Adipose tissue (tissue), 3 donors: ENCODE data around the gene MCAT. TPM values are rescaled to one million over a fixed set of nuclear protein-coding genes. Genes with fewer than 3 reads are reported as not detected.
"Not testable (repeated sequence)": the region's sequence is repeated elsewhere in the genome, so short reads cannot be mapped to it uniquely, and the experiment has no call there.

Source experiments
- H3K27ac ChIP-seq: one replicate; pipeline ENCODE4 v1.5.1; 2013; ENCODE audit warnings: low read depth, low read length
- whole genome bisulfite sequencing, 3 donors: extraction: QIAGEN DNeasy Blood & Tissue Kit; methylation state at CpG; one replicate each; pipeline ENCODE4 v1.1.7; 2013; 5-methylcytosine and 5-hydroxymethylcytosine counted together
- polyA plus RNA-seq, 3 donors: library from polyadenylated mRNA; stranded (reverse); fragments of 200-250 nt; gene quantifications; one replicate each; pipeline ENCODE4 v1.2.3, GENCODE V29; 2013
- donor health status: healthy with polysubstance abuse.
- donor health status: Bipolar disorder and iron deficiency.
- donor health status: healthy.

MCAT gene
- polyA plus RNA-seq, 3 donors = 9.8 to 19.8 (median 15.3) TPM

- WGBS, 3 donors = 87 to 89% (median 87%) methylated on average over 24 of the region's 24 CpGs
- no peak overlapping the region for H3K27ac ChIP-seq
Measured at GRCh38 chr22:43158778-43159483, 15.7 kb upstream of the MCAT start.

- WGBS, 3 donors = 65 to 82% (median 73%) methylated on average over 8 to 9 of the region's 9 CpGs
Measured at GRCh38 chr22:43157874-43158546, 14.8 kb upstream of the MCAT start.

DNA sequence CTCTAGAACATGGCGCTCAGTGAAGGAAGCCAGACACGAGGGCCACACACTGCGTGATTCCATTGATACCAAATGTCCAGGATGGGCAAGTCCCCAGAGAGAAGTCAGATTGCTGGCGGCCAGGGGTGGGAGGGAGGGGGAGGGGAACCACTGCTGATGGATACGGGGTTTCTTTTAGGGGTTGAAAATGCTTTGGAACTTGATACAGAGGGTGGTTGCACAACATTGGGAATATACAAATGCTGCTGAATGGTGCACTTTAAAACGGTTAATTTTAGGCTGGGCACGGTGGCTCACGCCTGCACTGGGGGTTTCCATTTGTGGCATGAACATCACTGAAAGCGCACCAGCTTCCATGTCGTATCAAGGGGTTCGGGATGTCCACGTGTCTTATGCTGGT, 13.2 kb upstream of the MCAT start:
- no peak overlapping the region for H3K27ac ChIP-seq
- 78 to 90% (median 86%) methylated on average over 11 to 12 of the region's 12 CpGs for WGBS, 3 donors

More at GRCh38 chr22:43157874-43158546, 14.8 kb upstream of the MCAT start:
- no peak overlapping the region for H3K27ac ChIP-seq

DNA sequence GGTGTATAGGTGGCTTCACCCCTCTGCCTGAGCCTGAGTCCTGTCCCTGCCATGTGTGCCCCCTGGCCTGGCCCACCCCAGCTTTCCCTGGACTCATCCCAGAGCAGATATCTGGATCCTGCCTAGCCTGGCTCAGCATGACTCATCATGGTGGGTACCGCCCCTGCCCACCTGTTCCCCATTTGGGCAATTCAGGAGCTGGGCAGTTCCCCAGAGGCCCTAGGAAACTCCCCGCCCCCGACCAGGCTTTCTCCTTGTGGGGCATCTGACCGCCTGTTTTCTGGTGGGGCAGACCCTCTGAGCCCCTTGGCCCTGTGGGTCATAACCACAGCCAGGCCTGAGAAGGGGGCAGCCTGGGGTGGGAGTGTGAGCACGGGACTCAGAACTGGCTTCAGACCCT, 12.6 kb upstream of the MCAT start:
- 69 to 92% (median 88%) methylated on average over 5 of the region's 5 CpGs for WGBS, 3 donors
- no peak overlapping the region for H3K27ac ChIP-seq

- H3K27ac ChIP-seq = no peak overlapping the region
- 60 to 83% (median 71%) methylated on average over 23 to 27 of the region's 27 CpGs for WGBS, 3 donors
Measured at GRCh38 chr22:43154887-43155536, 11.8 kb upstream of the MCAT start.

DNA sequence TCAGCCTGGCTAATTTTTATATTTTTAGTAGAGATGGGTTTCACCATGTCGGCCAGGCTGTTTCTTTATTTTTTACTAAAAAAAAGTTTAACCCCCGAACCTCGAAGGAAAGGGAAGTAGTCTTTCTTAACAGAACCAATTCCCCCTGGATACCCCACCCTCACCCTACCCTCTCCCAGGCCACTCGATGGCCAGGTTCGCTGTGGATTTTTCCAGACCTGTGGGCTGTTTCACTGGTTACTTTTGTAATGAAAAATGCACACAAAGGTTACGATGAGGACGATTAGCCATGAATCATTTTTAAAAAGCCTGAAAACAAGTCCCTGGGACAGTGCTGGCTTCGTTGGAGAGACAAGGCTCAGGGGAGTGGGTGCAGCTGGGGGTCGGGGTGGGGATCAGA, 10.7 kb upstream of the MCAT start:
- no peak overlapping the region for H3K27ac ChIP-seq
- 44 to 75% (median 49%) methylated on average over 9 of the region's 9 CpGs for WGBS, 3 donors

DNA sequence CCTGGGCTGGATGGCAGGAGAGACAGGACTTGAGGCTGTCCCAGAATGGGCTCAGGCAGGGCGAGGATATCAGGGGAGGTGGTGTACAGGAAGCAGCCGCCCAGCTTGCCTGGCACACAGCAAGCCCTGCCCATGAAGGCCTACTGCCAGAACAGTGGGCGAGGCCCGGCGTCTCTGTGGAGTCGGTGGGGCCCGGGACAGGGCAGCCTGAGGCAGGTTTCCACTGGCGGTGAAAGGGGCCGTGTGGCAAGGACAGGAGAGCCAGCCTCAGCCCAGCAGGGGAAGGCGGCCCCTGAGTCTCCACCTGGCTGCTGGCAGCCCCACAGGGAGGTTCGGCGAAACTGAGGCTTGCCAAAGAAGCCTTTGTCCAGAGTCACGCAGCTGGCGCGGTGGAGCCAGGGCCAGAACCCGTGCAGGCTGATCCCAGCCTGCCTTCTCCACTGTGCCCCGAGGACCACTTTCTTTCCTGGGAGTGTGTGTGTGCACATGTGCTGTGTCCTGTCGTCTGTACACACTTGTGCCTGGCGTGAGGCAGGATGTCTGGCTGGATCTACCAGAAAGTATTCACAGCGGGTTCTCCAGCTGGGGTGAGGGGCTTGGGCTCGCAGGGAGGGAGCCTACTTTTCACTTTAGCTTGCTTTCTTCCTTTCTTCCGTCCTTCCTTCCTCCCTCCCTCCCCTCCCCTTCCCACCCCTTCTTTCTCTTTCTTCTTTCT, 9.3 kb upstream of the MCAT start:
- H3K27ac ChIP-seq = peak overlapping the region; percentile 65
- WGBS, 3 donors = 3 to 14% (median 4%) methylated on average over 22 of the region's 22 CpGs

GRCh38 chr22:43152003-43152356, 8.8 kb upstream of the MCAT start:
- peak overlapping the region; percentile 65 for H3K27ac ChIP-seq
- 2 to 28% (median 7%) methylated on average over 18 of the region's 18 CpGs for WGBS, 3 donors

DNA sequence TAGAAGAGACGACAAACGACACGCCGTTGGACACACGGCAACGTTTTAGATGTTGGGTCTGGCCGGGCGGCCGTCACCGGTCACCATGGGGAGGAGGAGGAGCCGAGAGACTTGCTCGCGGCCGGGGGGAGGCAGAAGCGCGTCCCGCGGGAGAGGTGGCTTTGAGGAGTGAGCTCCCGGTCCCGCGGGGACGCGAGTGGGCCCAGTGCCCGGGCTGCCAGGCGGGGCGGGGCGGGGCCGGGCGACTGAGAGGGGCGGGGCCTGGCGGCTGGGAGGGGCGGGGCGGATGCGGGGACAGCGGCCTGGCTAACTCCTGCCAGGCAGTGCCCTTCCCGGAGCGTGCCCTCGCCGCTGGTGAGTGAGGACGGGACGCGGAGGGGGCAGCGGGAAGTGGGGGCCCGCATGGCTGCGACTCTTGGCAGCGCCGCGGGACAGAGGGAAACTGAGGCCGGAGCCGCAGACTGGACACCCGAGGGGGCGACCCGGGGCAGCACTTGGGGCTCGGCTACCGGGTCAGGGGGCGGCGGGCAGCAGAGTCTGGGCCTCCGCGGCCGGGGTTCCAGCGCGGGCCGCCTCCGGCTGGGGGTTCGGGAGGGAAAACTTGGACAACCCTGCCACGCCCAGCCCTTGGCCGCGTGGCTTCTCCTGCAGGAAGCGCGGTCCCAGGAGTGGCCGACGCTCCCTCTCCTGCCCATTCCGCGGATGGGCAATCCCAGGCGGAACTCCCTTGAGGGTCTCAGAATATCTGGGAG, 8.2 kb upstream of the MCAT start, which contains the start of gene TSPO:
TSPO (plus strand) TSS at position 309 of the 752 bp plus-strand sequence. CDS start 7,680 bp downstream, outside the sequence.
- H3K27ac ChIP-seq = peak within 1 kb of the TSS; percentile 65
- 0 to 3% (median 1%) methylated on average over 51 to 75 of the region's 75 CpGs for WGBS, 3 donors

DNA sequence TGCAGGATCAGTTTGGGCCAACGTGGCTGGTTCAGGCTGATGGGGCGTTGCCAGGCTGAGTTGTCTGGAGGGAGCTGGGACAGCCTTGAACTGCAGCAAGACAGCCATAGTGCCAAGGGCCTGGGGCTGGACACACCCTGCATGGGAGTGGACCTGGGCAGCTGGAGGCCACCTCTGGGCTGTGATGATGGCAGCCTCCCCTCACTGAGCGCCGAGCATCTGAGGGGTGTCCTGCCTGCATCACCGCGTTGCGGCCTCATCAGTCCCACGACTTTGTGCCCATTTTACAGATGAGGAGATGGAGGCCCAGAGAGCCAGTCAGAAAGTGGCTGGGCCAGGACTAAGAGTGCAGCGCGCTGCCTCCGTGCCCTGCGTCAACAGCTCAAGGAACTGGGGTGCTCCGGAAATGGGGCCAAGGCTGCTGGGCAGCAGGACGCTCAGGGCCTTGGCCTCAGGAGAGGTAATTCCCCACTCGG, 7.6 kb upstream of the MCAT start:
- WGBS, 3 donors = 68 to 77% (median 72%) methylated on average over 15 of the region's 15 CpGs
- no peak overlapping the region for H3K27ac ChIP-seq

DNA sequence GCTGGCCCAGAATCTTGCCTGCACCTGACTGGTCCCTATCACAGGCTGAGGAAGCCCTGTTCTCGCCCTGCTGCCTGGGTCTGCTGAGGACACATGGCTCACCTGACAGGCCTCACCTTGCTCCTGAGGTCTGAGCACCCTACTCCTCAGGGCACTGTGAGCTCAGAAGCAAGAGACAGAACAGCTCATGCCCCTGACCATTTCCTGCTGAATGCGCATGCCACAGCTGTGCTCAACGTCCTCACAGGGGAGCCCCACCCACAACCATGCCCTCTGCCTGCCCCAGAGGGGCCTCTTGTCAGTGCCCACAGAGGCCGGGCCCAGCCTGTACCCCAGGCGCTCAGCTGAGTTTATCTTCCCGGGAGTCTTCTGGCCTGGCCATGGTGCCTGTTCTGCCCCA, 5.4 kb upstream of the MCAT start:
- no peak overlapping the region for H3K27ac ChIP-seq
- WGBS, 3 donors = 45 to 58% (median 52%) methylated on average over 6 of the region's 6 CpGs

GRCh38 chr22:43147821-43148220, 4.6 kb upstream of the MCAT start:
- no peak overlapping the region for H3K27ac ChIP-seq

DNA sequence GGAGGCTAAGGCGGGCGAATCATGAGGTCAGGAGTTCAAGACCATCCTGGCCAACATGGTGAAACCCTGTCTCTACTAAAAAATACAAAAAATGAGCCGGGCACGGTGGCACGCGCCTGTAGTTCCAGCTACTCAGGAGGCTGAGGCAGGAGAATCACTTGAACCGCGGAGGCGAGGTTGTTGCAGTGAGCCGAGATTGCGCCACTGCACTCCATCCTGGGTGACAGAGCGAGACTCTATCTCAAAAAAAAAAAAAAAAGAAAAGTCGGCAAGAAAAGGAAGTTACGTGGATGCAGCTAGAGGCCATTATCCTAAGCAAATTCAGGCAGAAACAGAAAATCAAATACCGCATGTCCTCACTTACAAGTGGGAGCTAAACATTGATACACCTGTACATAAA, 3.1 kb upstream of the MCAT start:
- 55 to 85% (median 65%) methylated on average over 15 of the region's 15 CpGs for WGBS, 3 donors
- H3K27ac ChIP-seq = not testable (repeated sequence)

More at GRCh38 chr22:43147821-43148220, 4.6 kb upstream of the MCAT start:
- 40 to 67% (median 46%) methylated on average over 8 of the region's 8 CpGs for WGBS, 3 donors

DNA sequence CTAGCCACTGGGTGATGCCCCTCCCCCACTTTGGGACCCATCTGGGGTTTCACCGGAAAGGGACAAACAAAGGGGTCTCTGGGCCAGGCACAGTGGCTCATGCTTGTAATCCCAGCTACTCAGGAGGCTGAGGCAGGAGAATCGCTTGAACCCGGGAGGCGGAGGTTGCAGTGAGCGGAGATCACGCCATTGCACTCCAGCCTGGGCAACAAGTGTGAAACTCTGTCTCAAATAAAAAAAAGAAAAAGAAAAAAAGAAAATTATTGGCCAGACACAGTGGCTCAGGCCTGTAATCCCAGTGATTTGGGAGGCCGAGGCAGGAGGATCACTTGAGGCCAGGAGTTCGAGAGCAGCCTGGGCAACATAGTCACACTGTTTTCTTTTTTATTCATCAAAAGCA, 2.2 kb upstream of the MCAT start:
- not testable (repeated sequence) for H3K27ac ChIP-seq
- 90 to 93% (median 93%) methylated on average over 8 of the region's 8 CpGs for WGBS, 3 donors

- WGBS, 3 donors = 63 to 85% (median 76%) methylated on average over 3 of the region's 3 CpGs
Measured at GRCh38 chr22:43144949-43145348, 1.8 kb upstream of the MCAT start.

DNA sequence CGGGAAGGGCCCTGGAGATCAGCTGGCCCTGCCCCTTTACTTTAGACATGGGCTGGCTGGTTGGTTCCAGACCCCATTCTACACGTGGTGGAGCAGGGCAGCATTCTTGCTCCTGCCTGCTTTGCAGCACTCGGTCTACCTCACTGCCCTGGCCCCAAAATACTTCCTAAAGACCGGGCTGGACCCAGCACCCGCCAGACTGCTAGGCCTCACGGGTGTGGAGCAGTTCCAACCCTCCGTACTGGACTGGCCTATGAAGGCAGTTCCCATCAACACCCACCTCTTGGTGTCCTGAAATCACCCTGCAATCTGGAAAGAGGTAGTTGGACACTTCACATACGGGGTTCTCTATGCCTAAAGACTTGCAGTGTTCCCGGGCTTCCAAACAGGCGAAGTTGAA, 6.4 kb downstream of the MCAT start:
- WGBS, 3 donors = 63 to 73% (median 63%) methylated on average over 10 of the region's 10 CpGs
- H3K27ac ChIP-seq = no peak overlapping the region

More at GRCh38 chr22:43144949-43145348, 1.8 kb upstream of the MCAT start:
- no peak overlapping the region for H3K27ac ChIP-seq

DNA sequence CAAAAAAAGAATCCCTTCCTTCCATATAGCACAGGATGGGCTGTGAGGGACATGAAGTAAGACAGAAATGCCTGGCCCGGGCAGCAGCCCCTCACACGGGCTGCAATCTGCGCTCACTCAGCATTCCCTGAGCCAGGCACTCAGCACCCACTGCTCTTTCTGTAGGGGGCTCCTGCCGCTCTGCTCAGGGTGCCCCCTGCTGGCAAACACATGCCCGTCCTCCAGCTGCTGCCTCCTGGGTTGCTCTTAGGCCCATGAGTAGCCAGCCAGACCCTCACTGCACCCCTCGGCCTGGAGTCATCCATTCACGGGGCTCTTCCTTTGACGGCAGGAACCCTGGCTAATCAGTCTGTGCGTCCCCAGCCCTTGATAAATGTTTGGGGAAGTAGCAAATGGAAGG, 6.9 kb downstream of the MCAT start:
- 31 to 51% (median 35%) methylated on average over 9 of the region's 9 CpGs for WGBS, 3 donors
- no peak overlapping the region for H3K27ac ChIP-seq

GRCh38 chr22:43135565-43135964, 7.6 kb downstream of the MCAT start:
- no peak overlapping the region for H3K27ac ChIP-seq
- 89 to 93% (median 92%) methylated on average over 5 of the region's 5 CpGs for WGBS, 3 donors
